Panc1 (cell line): ENCODE measurements around the gene MIOS. TPM values are rescaled to one million over a fixed set of nuclear protein-coding genes. Genes with fewer than 3 reads are reported as not detected.

Experiments
- ATAC-seq: fragments of 200-7000 bp; cut with Tn5 transposase; 2 replicates; pipeline ENCODE4 v1.9.1; 2020; ENCODE audit warnings: mild to moderate bottlenecking, moderate library complexity
- BruUV-seq: library from RNA; stranded (reverse); fragments of 400-500 nt; replicated peaks from 2 replicates; lab custom pipeline; 2021; lab: Mats Ljungman, UMichigan
- CTCF ChIA-PET: fragments of 300-600 bp; sonication (Branson Sonifier 250); formaldehyde crosslinking; loops from one replicate; lab custom pipeline; 2022; ENCODE audit warnings: antibody characterized with exemption; lab: Charles Lee
- POLR2A ChIA-PET: fragments of 300-600 bp; sonication (Branson Sonifier 250); formaldehyde crosslinking; loops from one replicate; lab custom pipeline; 2022; ENCODE audit warnings: antibody characterized with exemption; lab: Charles Lee
- DNase-seq: peaks from one replicate; pipeline ENCODE4 v3.0.0-alpha.2; 2010; ENCODE audit warnings: low read depth, low spot score
- H3K27ac ChIP-seq: 2 replicates; pipeline ENCODE4 v1.5.1; 2011; ENCODE audit warnings: mild to moderate bottlenecking, low read length, inconsistent platforms
- H3K27me3 ChIP-seq: fragments of 200-500 bp; sonication (Bioruptor generic); 2 replicates; pipeline ENCODE4 v1.6.0; 2014; ENCODE audit warnings: low read length, inconsistent platforms; ENCODE audit not compliant: control insufficient read depth, insufficient read depth
- H3K36me3 ChIP-seq: fragments of 200-500 bp; sonication (Bioruptor generic); 2 replicates; pipeline ENCODE4 v1.5.1; 2014; ENCODE audit warnings: inconsistent platforms, mild to moderate bottlenecking, low read length, moderate library complexity; ENCODE audit not compliant: control insufficient read depth, insufficient read depth
- H3K4me1 ChIP-seq: 2 replicates; pipeline ENCODE4 v1.5.1; 2011; ENCODE audit warnings: inconsistent platforms, mild to moderate bottlenecking, low read length, moderate library complexity; ENCODE audit not compliant: control insufficient read depth, insufficient read depth
- H3K4me3 ChIP-seq, 2 experiments: 2 replicates each; pipeline ENCODE4 v1.5.1; 2011 to 2012; ENCODE audit warnings: low read depth in 2 of 2, low read length in 2 of 2, mild to moderate bottlenecking in 2 of 2, inconsistent platforms in 1 of 2, moderate library complexity in 1 of 2
- H3K9me3 ChIP-seq: fragments of 200-500 bp; sonication (Bioruptor generic); 2 replicates; pipeline ENCODE4 v1.5.1; 2014; ENCODE audit warnings: low read depth, mild to moderate bottlenecking, inconsistent platforms, low read length, moderate library complexity; ENCODE audit not compliant: control insufficient read depth, insufficient read depth
- POLR2AphosphoS5 ChIP-seq: IDR thresholded peaks from 2 replicates; pipeline ENCODE4 v1.6.1; 2012; ENCODE audit warnings: mild to moderate bottlenecking, low read depth, low read length, moderate library complexity
- SIN3A ChIP-seq: IDR thresholded peaks from 2 replicates; pipeline ENCODE4 v1.6.1; 2012; ENCODE audit warnings: low read depth, mild to moderate bottlenecking, low read length, moderate library complexity, borderline replicate concordance; ENCODE audit not compliant: insufficient read depth
- TCF7L2 ChIP-seq: IDR thresholded peaks from 2 replicates; pipeline ENCODE4 v1.6.1; 2011; ENCODE audit warnings: mild to moderate bottlenecking, low read depth, low read length, inconsistent platforms
- in situ Hi-C: cut with HindIII; loops from 2 replicates; pipeline ENCODE4 v1.10.0; 2016; ENCODE audit warnings: low sequenced_read_pairs, low pct_unique_long_range_greater_than_20kb
- intact Hi-C: fragments of 100-400 bp; cut with micrococcal nuclease; formaldehyde crosslinking; loops from one replicate; pipeline ENCODE4 v1.10.0; 2022; ENCODE audit not compliant: unreplicated experiment
- total RNA-seq: library from RNA; stranded (reverse); gene quantifications from one replicate; pipeline ENCODE4 v1.2.1, GENCODE V29; 2021; ENCODE audit not compliant: unreplicated experiment
- TF ChIP-seq, protein P1 (sequence below), 2 experiments: IDR thresholded peaks; 2 replicates each; pipeline ENCODE4 v1.6.1; 2011 to 2012; ENCODE audit warnings: low read depth in 2 of 2, control low read depth in 1 of 2, low read length in 1 of 2, mild to moderate bottlenecking in 1 of 2, moderate library complexity in 1 of 2; ENCODE audit not compliant: insufficient read depth in 1 of 2
- TF ChIP-seq, protein P2 (sequence below): fragments of 450-650 bp; IDR thresholded peaks from 2 replicates; pipeline ENCODE4 v1.5.1; 2017; ENCODE audit warnings: mild to moderate bottlenecking

Gene MIOS
- total RNA-seq, 1 experiment from 2014 or later = 40.8 TPM

DNA sequence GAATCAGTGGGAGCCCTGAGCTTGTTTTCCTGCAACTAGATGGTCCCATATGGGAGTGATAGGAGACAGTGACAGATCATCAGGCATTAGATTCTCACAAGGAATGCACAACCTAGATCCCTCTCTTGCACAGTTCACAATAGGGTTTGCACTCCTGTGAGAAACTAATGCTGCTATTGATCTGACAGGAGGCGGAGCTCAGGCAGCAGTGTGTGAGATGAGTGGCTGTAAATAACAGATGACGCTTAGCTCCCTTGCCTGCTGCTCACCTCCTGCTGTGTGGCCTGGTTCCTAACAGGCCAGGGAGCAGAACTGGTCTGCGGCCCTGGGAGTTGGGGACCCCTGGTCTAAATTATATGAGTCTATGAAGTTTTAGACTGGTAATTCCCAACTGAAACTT lies 3.9 kb downstream of the MIOS start:
- BruUV-seq = no TSS peak
- DNase-seq = no peak
- peaks cover 6% of the 10 kb centered on the region; the same call in 1 of the 2 replicates for H3K36me3 ChIP-seq
- TF ChIP-seq, protein P1, sequence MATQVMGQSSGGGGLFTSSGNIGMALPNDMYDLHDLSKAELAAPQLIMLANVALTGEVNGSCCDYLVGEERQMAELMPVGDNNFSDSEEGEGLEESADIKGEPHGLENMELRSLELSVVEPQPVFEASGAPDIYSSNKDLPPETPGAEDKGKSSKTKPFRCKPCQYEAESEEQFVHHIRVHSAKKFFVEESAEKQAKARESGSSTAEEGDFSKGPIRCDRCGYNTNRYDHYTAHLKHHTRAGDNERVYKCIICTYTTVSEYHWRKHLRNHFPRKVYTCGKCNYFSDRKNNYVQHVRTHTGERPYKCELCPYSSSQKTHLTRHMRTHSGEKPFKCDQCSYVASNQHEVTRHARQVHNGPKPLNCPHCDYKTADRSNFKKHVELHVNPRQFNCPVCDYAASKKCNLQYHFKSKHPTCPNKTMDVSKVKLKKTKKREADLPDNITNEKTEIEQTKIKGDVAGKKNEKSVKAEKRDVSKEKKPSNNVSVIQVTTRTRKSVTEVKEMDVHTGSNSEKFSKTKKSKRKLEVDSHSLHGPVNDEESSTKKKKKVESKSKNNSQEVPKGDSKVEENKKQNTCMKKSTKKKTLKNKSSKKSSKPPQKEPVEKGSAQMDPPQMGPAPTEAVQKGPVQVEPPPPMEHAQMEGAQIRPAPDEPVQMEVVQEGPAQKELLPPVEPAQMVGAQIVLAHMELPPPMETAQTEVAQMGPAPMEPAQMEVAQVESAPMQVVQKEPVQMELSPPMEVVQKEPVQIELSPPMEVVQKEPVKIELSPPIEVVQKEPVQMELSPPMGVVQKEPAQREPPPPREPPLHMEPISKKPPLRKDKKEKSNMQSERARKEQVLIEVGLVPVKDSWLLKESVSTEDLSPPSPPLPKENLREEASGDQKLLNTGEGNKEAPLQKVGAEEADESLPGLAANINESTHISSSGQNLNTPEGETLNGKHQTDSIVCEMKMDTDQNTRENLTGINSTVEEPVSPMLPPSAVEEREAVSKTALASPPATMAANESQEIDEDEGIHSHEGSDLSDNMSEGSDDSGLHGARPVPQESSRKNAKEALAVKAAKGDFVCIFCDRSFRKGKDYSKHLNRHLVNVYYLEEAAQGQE (IDR thresholded peaks at IDR 0.05; ENCODE audit: insufficient read depth in 1 of 2, low read depth in 2 of 2, low read length in 1 of 2) = no peak
- TF ChIP-seq SIN3A (no peak), POLR2AphosphoS5 (no peak), TCF7L2 (no peak)
- TF ChIP-seq, protein P2, sequence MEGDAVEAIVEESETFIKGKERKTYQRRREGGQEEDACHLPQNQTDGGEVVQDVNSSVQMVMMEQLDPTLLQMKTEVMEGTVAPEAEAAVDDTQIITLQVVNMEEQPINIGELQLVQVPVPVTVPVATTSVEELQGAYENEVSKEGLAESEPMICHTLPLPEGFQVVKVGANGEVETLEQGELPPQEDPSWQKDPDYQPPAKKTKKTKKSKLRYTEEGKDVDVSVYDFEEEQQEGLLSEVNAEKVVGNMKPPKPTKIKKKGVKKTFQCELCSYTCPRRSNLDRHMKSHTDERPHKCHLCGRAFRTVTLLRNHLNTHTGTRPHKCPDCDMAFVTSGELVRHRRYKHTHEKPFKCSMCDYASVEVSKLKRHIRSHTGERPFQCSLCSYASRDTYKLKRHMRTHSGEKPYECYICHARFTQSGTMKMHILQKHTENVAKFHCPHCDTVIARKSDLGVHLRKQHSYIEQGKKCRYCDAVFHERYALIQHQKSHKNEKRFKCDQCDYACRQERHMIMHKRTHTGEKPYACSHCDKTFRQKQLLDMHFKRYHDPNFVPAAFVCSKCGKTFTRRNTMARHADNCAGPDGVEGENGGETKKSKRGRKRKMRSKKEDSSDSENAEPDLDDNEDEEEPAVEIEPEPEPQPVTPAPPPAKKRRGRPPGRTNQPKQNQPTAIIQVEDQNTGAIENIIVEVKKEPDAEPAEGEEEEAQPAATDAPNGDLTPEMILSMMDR = no peak
- no peak overlapping the region for H3K4me3 ChIP-seq
- in situ Hi-C loops (no loop called here), intact Hi-C loops (no loop called here)
- POLR2A ChIA-PET = no interaction called here
- ATAC-seq = no peak
- H3K9me3 ChIP-seq = no peaks in the 10 kb centered on the region
- H3K4me1 ChIP-seq = peaks cover 20% of the 10 kb centered on the region
- CTCF ChIA-PET = no interaction called here
- H3K27ac ChIP-seq = no peak overlapping the region
- H3K27me3 ChIP-seq = no peaks in the 10 kb centered on the region

DNA sequence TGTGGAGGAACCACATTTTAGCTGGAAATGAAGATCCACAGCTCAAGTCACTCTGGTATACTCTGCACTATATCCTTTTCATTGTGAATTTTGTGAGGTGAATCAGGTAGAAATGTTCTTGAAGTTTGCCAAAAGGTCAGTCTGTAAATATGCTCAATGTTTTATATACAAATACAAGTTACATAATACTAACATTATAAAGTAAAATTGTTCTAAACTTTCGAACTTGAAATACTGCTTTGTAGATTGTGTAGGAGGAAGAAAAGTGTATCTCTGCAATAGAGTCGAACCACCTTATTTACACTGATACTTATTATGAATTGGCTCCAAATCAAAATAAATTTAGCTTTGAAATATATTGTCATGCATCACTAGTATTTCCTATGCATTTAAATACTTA lies 7.0 kb downstream of the MIOS start:
- ATAC-seq (no peak), DNase-seq (no peak)
- Histone ChIP-seq H3K4me1 (peaks cover 8% of the 10 kb centered on the region), H3K27ac (no peak overlapping the region), H3K36me3 (0 out of 2 replicates have a peak, but pooled peaks cover 3% of the 10 kb centered on the region), H3K9me3 (no peaks in the 10 kb centered on the region), H3K4me3 (no peak overlapping the region), H3K27me3 (no peaks in the 10 kb centered on the region)
- ChIA-PET CTCF (no interaction called here), POLR2A (interaction anchor here (1.0 kb wide), 1 partner anchor 67 kb away, joined by 3 read pairs; the partner anchor contains the start of gene UMAD1)
- intact Hi-C loops (no loop called here), in situ Hi-C loops (no loop called here)
- BruUV-seq = no TSS peak
- no peak for TF ChIP-seq TCF7L2
- no peak for TF ChIP-seq SIN3A
- no peak for TF ChIP-seq POLR2AphosphoS5

DNA sequence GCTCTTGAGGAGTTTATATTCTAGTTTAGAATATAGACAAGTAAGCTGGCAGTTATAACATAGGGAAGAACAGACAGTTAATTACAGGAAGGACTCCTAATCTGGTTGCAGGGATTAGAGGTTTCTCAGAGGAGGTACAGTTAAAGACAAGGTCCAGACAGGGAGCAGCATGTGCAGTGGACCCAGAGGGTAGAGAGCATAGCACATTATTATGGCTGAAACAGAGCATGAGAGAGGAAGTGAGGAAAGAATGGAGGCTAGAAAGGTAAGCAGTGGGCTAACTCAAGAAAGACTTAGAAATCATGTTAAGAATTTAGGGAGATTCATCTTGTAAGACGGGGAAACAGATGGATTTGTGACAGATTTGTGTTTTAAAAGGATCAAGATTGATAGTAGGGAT lies 9.7 kb downstream of the MIOS start:
- ATAC-seq (no peak), DNase-seq (no peak)
- CTCF ChIA-PET = no interaction called here
- Histone ChIP-seq H3K27ac (no peak overlapping the region), H3K27me3 (no peaks in the 10 kb centered on the region), H3K9me3 (no peaks in the 10 kb centered on the region), H3K4me3 (no peak overlapping the region), H3K36me3 (0 out of 2 replicates have a peak, but pooled peaks cover 3% of the 10 kb centered on the region), H3K4me1 (no peaks in the 10 kb centered on the region)
- intact Hi-C loops = no loop called here
- POLR2A ChIA-PET = no interaction called here
- in situ Hi-C loops = no loop called here
- no peak for TF ChIP-seq SIN3A
- TF ChIP-seq, protein P1 (IDR thresholded peaks at IDR 0.05; ENCODE audit: insufficient read depth in 1 of 2, low read depth in 2 of 2, low read length in 1 of 2) = no peak
- TF ChIP-seq TCF7L2 = no peak
- TF ChIP-seq POLR2AphosphoS5 = no peak
- TF ChIP-seq, protein P2 = no peak
- BruUV-seq = no TSS peak
